ENCODE data around the gene TMOD1.

TMOD1 gene

GRCh38 chr9:97518909-97519307 lies 17.4 kb downstream of the TMOD1 start:
- peak; percentile 32 for DNase-seq

DNA sequence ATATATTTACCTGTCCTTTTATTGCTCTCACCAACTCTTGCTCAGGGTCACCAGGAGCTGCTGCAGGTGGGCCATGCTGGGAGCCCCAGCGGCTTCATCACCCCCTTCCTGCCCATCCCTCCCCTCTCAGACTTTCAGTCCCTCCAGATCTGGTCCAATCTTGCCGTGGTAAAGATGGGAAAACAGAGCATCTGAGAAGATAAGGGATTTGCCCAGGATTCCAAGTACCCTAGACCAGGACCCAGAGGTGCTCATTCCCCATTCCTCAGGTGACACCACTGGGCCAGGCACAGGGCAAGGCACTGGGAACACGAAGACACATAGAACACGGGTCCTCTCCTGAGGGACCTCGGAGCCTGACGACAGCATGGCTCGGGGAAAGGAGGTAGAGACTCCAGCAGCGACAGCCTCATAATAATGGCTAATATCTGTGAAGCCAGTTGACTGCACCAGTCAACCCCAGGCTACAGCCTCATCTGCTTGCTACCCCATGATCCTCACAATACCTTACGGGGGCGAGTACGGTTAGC lies 18.0 kb downstream of the TMOD1 start:
- DNase-seq: no peak

GRCh38 chr9:97521576-97522333 lies 20.3 kb downstream of the TMOD1 start:
- DNase-seq: no peak

DNA sequence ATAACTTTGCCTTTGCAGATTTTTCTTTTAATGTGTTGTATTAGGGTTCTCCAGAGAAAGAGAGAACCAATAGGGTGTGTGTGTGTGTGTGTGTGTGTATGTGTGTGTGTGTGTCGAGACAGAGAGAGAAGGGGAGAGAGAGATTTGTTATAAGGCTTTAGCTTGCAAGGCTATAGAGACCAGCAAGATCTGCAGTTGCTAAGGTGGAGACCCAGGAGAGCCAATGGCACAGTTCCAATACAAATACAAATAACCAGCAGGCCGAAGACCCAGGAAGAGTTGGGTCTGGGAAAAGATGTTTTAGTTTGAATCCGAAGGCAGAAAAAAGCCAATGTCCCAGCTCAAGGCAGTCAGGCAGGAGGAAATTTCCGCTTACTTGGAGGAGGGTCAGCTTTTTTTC lies 23.0 kb downstream of the TMOD1 start:
- no peak for DNase-seq

DNA sequence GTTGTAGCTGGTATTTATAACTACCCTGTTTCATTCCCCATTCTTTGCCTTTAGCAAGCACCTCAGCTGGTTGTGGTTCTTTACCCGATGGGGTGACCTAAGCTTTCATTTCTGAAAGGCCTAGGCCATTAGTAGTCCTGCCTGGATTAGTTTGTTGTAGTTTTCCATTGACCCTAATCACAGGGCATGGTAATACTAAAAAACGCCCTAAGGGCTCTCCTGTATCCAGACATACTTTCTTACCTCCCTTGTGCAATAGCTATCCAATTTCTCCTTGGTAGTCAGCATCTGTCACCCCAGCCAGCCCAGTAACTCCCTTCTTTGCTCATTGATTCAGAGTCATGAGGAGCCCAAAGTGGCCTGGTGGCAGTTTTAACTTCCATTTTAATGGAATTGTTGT lies 24.0 kb downstream of the TMOD1 start:
- DNase-seq: no peak

GRCh38 chr9:97526895-97527575 lies 25.6 kb downstream of the TMOD1 start:
- DNase-seq: no peak

DNA sequence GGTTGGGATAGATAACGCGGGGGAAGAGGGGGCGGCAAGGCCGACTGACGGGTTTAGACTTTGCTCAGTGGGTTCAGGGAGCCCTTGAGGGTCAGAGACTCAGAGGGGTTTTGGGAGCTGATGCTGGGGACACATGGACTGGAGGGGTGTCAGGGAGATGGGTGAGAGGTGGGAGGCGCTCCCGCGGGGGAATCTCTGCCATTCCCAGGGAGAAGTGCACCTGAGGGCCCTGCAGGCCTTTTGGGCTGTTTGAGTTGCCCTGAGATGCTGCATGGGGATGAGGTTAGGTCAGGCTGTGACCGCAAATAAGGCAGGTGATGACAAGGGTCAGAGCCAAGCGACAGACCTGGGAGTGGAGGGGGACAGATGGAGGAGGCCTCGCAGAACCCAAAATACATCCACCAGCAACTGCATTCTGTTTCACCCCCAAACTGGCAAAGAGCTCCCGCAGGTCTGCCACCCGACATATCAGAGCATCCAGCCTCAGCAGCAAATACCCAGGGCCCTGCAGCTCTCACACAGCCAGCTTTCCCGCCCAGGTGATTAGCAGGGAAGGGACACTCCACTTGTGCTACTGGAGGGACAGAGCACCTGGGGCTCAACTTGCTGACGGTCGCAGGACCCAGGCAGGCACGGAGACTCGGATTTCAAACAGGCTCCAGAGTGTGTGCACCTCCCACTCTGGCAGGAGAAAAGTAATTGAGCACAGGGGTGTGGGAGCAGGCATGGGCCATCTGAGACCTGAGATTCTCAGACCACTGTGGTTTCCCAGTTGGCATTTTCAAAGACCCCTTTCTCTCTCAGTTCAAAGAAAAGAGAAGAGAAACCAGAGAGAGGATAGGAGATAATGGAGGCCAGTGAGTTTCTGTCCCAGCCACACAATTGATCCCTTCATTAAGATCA lies 26.4 kb downstream of the TMOD1 start:
- no peak for DNase-seq

DNA sequence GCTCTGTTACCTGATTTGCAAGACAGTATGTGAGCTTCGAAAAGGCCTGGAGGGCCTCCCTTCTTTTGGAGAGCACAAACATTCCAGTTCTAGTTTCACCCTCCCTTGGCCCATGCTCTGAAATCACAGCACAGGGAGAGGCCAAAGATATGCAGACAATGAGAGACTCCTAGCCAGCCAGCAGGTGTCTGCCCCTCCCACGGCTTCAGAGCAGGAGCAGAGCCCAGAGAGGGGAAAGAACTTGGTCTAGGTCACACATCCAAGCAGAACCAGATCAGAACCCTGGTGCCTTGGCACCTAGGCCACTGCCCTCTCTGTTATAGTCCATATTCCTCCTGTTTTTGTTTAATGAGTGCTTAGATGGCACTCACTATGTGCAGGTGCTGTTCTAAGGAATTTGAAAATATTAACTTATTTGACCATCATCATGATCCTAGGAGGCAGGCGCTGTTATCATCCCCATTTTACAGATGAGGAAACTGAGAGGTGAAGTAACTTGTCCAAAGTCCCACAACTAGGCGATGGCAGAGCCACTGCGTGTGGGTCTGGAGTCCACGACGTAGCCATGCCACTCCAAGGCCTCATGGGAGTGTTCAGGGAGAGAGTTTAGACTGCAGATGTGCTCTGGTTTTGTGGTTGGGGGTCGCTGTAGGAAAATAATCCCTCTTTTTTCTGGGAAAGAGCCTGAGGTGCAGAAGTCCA lies 27.2 kb downstream of the TMOD1 start:
- no peak for DNase-seq

DNA sequence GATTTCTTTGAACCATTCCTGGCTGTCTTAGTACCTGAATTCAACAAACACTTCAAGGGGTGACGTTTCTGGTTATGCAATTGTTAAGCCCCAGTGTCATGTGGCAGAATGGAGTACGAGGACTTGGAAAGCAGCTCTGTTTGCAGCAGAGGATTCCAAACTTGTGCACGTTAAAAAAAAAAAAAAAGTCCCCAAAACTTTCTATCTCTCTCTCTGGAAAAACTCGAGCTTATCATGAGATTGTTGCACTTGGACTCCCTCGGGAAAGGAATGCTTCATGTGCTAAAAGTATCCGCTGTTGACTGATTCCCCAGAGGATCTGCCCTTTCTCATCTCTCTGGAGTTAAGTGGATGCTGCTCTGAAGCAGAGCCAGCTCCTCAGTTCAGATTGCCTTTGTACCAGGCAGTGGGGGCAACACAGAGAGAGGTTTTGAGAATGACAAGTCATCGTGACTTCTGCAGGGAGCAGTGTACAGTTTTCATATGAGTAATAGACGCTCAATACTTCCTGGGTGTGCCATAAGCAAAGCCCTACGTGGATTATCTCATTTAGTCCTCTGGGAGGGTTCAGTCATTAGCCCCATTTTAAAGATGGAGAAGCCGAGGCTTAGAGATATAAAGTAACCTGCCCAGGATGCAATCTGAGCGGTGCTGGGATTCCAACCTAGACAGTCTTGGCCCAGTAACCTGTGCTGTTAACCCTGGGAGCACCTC lies 28.1 kb downstream of the TMOD1 start:
- DNase-seq: no peak

DNA sequence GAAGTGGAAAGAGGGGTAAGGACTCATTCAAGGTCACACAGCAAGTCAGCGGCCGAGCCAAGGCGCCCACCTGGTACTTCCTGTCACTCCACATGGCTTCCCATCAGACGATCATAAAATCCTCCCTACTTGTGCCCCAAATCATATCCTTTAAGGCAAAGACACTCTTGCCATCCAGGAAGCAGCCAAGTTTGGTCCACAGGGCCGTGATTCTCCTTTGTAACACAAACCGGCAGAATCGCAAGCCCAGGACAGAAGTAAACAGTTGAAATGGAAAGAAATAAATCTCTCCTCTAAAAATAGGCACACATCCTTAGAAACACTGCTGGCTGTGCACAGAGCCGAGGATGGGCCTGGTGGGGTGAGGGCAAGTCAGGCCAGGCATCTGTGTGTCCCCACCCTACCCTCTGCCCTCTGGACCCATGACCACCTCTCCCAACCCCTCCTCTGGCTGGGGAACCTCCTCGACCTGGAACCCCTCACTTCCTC lies 30.5 kb downstream of the TMOD1 start:
- DNase-seq: no peak

DNA sequence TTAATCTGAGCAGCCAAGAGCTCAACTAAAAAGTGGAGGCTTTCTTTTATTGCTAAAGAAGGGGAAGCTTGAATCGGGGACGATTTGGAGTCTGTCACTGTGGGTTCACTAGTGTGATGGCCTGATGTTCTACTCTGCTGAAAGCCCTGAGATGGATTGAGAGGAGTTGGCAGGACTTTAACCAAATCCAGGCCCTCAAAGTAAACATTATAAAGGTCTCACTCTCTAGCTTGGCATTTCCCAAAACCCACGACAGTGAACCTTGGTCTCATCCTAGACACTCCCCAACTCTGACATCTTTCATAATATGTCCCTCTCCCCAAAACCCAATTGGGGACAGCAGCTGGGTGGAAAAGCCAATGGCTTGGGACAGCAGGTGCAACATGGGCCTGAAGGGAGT lies 32.7 kb downstream of the TMOD1 start:
- no peak for DNase-seq

- no peak for DNase-seq
These were observed 33.6 kb downstream of the TMOD1 start for GRCh38 chr9:97534961-97535594.

- no peak for DNase-seq
These were observed 34.3 kb downstream of the TMOD1 start for GRCh38 chr9:97535771-97536170.

- no peak for DNase-seq
These were observed 35.0 kb downstream of the TMOD1 start for GRCh38 chr9:97536480-97536879.

GRCh38 chr9:97543561-97543960 lies 42.1 kb downstream of the TMOD1 start:
- DNase-seq: no peak

DNA sequence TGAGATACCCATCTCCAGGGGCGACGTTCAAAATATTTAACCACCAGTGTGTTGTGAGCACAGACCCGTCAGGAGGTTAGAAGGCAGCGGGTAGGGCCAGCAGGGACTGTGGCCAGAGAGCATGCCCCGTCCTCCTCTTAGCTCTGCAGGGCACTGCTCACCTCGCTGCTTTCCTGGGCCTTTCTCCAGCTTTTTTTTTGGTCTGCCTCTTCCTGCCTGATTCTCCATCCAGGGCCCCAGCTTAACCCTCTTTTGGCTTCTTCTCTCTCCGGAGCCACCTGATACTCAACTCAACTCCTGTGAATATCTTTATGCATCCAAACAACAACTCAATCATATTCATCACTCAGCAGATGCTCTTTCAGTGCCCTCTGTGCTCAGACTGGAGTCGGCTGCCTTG lies 44.0 kb downstream of the TMOD1 start:
- DNase-seq: no peak

GRCh38 chr9:97547098-97547829 lies 45.8 kb downstream of the TMOD1 start:
- no peak for DNase-seq

GRCh38 chr9:97548379-97548778 lies 46.9 kb downstream of the TMOD1 start:
- DNase-seq: no peak

- no peak for DNase-seq
These were observed 47.5 kb downstream of the TMOD1 start for GRCh38 chr9:97548819-97549540.

DNA sequence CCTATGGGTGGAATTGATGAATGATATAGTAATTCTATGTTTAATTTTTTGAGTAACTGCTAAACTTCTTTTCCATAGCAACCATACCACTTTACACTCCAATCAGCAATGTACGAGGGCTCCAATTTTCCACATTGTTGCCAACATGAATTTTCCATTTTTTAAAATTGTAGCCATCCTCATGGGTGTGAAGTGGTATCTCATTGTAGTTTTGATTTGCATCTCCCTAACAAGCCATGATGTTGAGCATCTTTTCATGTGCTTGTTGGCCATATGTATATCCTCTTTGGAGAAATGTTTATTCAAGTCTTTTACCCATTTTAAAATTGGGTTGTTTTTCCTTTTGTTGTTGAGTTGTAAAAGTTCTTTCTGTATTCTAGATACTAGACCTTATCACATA lies 48.9 kb downstream of the TMOD1 start:
- DNase-seq: no peak

Measured in NCI-H187 treated with DMSO at 0.1 percent for 48 hours (cell line).